Smooth muscle cell (in vitro differentiated cells): Measurements from ENCODE around the gene MCRIP1. TPM values are rescaled to one million over a fixed set of nuclear protein-coding genes. Genes with fewer than 3 reads are reported as not detected.

Source experiments
- DNase-seq: peaks from one replicate; lab custom pipeline; 2025; ENCODE audit not compliant: unreplicated experiment; lab: John Stamatoyannopoulos, UW
- H2AFZ ChIP-seq: fragments of 200-600 bp; sonication (generic); 2 replicates; pipeline ENCODE4 v1.6.0; 2016; ENCODE audit warnings: antibody characterized with exemption, low read depth, mild to moderate bottlenecking
- H3F3A ChIP-seq: fragments of 200-600 bp; sonication (generic); 2 replicates; pipeline ENCODE4 v1.6.0; 2017; ENCODE audit warnings: antibody characterized with exemption, low read depth
- H3K27ac ChIP-seq: fragments of 200-600 bp; sonication (generic); 2 replicates; pipeline ENCODE4 v1.5.1; 2016; ENCODE audit warnings: low read depth, mild to moderate bottlenecking
- H3K27me3 ChIP-seq: fragments of 200-600 bp; sonication (generic); 2 replicates; pipeline ENCODE4 v1.6.1; 2016; ENCODE audit warnings: low read depth, mild to moderate bottlenecking
- H3K36me3 ChIP-seq: fragments of 200-600 bp; sonication (generic); 2 replicates; pipeline ENCODE4 v1.5.1; 2016; ENCODE audit warnings: low read depth
- H3K4me1 ChIP-seq: fragments of 200-600 bp; sonication (generic); 2 replicates; pipeline ENCODE4 v1.5.1; 2016; ENCODE audit warnings: low read depth
- H3K4me2 ChIP-seq: fragments of 200-600 bp; sonication (generic); 2 replicates; pipeline ENCODE4 v1.6.0; 2016; ENCODE audit warnings: mild to moderate bottlenecking
- H3K4me3 ChIP-seq: fragments of 200-600 bp; sonication (generic); 2 replicates; pipeline ENCODE4 v1.5.1; 2016; ENCODE audit warnings: mild to moderate bottlenecking
- H3K79me2 ChIP-seq: fragments of 200-600 bp; sonication (generic); 2 replicates; pipeline ENCODE4 v1.6.0; 2016; ENCODE audit warnings: low read depth, mild to moderate bottlenecking
- H3K9ac ChIP-seq: fragments of 200-600 bp; sonication (generic); 2 replicates; pipeline ENCODE4 v1.6.0; 2016; ENCODE audit warnings: low read depth
- H3K9me3 ChIP-seq: fragments of 200-600 bp; sonication (generic); replicated peaks from 2 replicates; pipeline ENCODE4 v1.5.1; 2016; ENCODE audit warnings: low read depth
- H4K20me1 ChIP-seq: fragments of 200-600 bp; sonication (generic); 2 replicates; pipeline ENCODE4 v1.6.0; 2016; ENCODE audit warnings: low read depth
- CTCF ChIP-seq: fragments of 200-600 bp; sonication (generic); IDR thresholded peaks from 2 replicates; pipeline ENCODE4 v1.5.1; 2017; ENCODE audit warnings: borderline replicate concordance, mild to moderate bottlenecking, antibody characterized with exemption; ENCODE audit not compliant: insufficient read depth, poor library complexity, severe bottlenecking
- WGBS: methylation state at CpG from one replicate; pipeline ENCODE4 v1.1.7; 2016; ENCODE audit warnings: low lambda C conversion rate; 5-methylcytosine and 5-hydroxymethylcytosine counted together
- polyA plus RNA-seq: library from polyadenylated mRNA; unstranded; fragments of >200 nt; fragmentation: Nextera tagmentation; extraction: Ambion mirVana; gene quantifications from 2 replicates; pipeline ENCODE4 v1.2.1, GENCODE V29; 2016
- total RNA-seq: library from RNA; depleted of rRNA; stranded (reverse); fragments of >200 nt; gene quantifications from 2 replicates; pipeline ENCODE4 v1.2.3, GENCODE V29; 2014

The MCRIP1 gene
- total and polyA plus RNA-seq, 2 experiments from 2014 or later: 85.1 to 208 TPM

GRCh38 chr17:81858170-81858966, 25.3 kb upstream of the MCRIP1 start:
- Histone ChIP-seq H3F3A (peaks cover under 1% of the 10 kb centered on the region), H2AFZ (no peak overlapping the region), H3K9ac (peak overlapping the region; percentile 94), H3K27ac (peak overlapping the region; percentile 83), H3K4me2 (peak overlapping the region; percentile 98), H3K79me2 (peaks cover 90% of the 10 kb centered on the region), H3K27me3 (no peaks in the 10 kb centered on the region), H3K9me3 (no peaks in the 10 kb centered on the region), H3K4me3 (peak overlapping the region; percentile 100), H4K20me1 (peaks cover 74% of the 10 kb centered on the region), H3K4me1 (peaks cover 25% of the 10 kb centered on the region), H3K36me3 (peaks cover 6% of the 10 kb centered on the region)
- DNase-seq: no peak
- 91% methylated on average over 30 of the region's 30 CpGs for WGBS
- no peak for TF ChIP-seq CTCF

GRCh38 chr17:81854974-81855774, 22.1 kb upstream of the MCRIP1 start:
- no peak for TF ChIP-seq CTCF
- Histone ChIP-seq H3K4me3 (no peak overlapping the region), H2AFZ (no peak overlapping the region), H3K9me3 (no peaks in the 10 kb centered on the region), H3K4me1 (peaks cover 10% of the 10 kb centered on the region), H3F3A (no peaks in the 10 kb centered on the region), H3K27ac (no peak overlapping the region), H3K36me3 (peaks cover 14% of the 10 kb centered on the region), H4K20me1 (peaks cover 100% of the 10 kb centered on the region), H3K9ac (no peak overlapping the region), H3K4me2 (no peak overlapping the region), H3K27me3 (no peaks in the 10 kb centered on the region), H3K79me2 (peaks cover 96% of the 10 kb centered on the region)
- DNase-seq: no peak
- 96% methylated on average over 29 of the region's 29 CpGs for WGBS

- Histone ChIP-seq H3K79me2 (peaks cover 81% of the 10 kb centered on the region), H2AFZ (no peak overlapping the region), H4K20me1 (peaks cover 98% of the 10 kb centered on the region), H3K4me1 (no peaks in the 10 kb centered on the region), H3F3A (peaks cover 7% of the 10 kb centered on the region), H3K27me3 (no peaks in the 10 kb centered on the region), H3K9ac (no peak overlapping the region), H3K9me3 (no peaks in the 10 kb centered on the region), H3K4me3 (no peak overlapping the region), H3K4me2 (no peak overlapping the region), H3K27ac (no peak overlapping the region), H3K36me3 (peaks cover 8% of the 10 kb centered on the region)
- DNase-seq: no peak
- WGBS: 96% methylated on average over 12 of the region's 12 CpGs
- no peak for TF ChIP-seq CTCF
These were observed 19.1 kb upstream of the MCRIP1 start for GRCh38 chr17:81852237-81852636.
